Thymus (tissue), 11 donors: Measurements from ENCODE around the gene SYAP1. TPM values are rescaled to one million over a fixed set of nuclear protein-coding genes. Genes with fewer than 3 reads are reported as not detected.
A peak's percentile ranks its signal among the peaks of the same experiment; 100 is the strongest.

Experiments
- DNase-seq, 9 donors: peaks; one replicate each; pipeline ENCODE4 v3.0.0-alpha.2; 2013; ENCODE audit warnings: low spot score in 9 of 9, low read depth in 6 of 9, missing footprints in 1 of 9
- H3K27ac ChIP-seq, 2 donors: one replicate each; pipeline ENCODE4 v1.5.1; 2013; ENCODE audit warnings: control low read depth in 1 of 2, low read depth in 1 of 2, low read length in 1 of 2, mild to moderate bottlenecking in 1 of 2, moderate library complexity in 1 of 2
- H3K27me3 ChIP-seq, 2 donors: one replicate each; pipeline ENCODE4 v1.5.1; 2013; ENCODE audit warnings: low read length in 1 of 2; ENCODE audit not compliant: control insufficient read depth in 2 of 2, insufficient read depth in 1 of 2
- H3K36me3 ChIP-seq, 2 donors: one replicate each; pipeline ENCODE4 v1.5.1; 2013; ENCODE audit warnings: low read length in 1 of 2, mild to moderate bottlenecking in 1 of 2, moderate library complexity in 1 of 2; ENCODE audit not compliant: control insufficient read depth in 2 of 2, insufficient read depth in 2 of 2
- H3K4me1 ChIP-seq, 2 donors: one replicate each; pipeline ENCODE4 v1.5.1; 2013; ENCODE audit warnings: low read length in 2 of 2; ENCODE audit not compliant: control insufficient read depth in 2 of 2, insufficient read depth in 2 of 2
- H3K4me3 ChIP-seq, 2 donors: one replicate each; pipeline ENCODE4 v1.5.1; 2013; ENCODE audit warnings: low read length in 2 of 2, control low read depth in 1 of 2, mild to moderate bottlenecking in 1 of 2
- H3K9me3 ChIP-seq, 2 donors: one replicate each; pipeline ENCODE4 v1.5.1; 2013; ENCODE audit warnings: low read length in 1 of 2, mild to moderate bottlenecking in 1 of 2; ENCODE audit not compliant: control insufficient read depth in 2 of 2, insufficient read depth in 1 of 2
- WGBS: extraction: QIAGEN DNeasy Blood & Tissue Kit; methylation state at CpG from one replicate; pipeline ENCODE4 v1.1.7; 2013; 5-methylcytosine and 5-hydroxymethylcytosine counted together
- polyA plus RNA-seq: library from polyadenylated mRNA; stranded (reverse); fragments of 200-250 nt; gene quantifications from one replicate; pipeline ENCODE4 v1.2.3, GENCODE V29; 2013
- total RNA-seq: library from RNA; stranded (reverse); fragments of 120-200 nt; gene quantifications from one replicate; pipeline ENCODE4 v1.2.4, GENCODE V29; 2013
- donor health status: healthy.

SYAP1 gene
- total and polyA plus RNA-seq, 2 donors: 12.9 to 18.2 TPM

GRCh38 chrX:16699389-16699788, 20.0 kb upstream of the SYAP1 start:
- DNase-seq: no peak
- Histone ChIP-seq H3K4me1 (no peaks in the 10 kb centered on the region), H3K36me3 (peaks cover 0 to 3% of the 10 kb centered on the region in 2 donors), H3K27ac (no peak overlapping the region), H3K4me3 (no peak overlapping the region), H3K9me3 (no peaks in the 10 kb centered on the region), H3K27me3 (no peaks in the 10 kb centered on the region)
- WGBS: 98% methylated on average over 6 of the region's 6 CpGs

DNA sequence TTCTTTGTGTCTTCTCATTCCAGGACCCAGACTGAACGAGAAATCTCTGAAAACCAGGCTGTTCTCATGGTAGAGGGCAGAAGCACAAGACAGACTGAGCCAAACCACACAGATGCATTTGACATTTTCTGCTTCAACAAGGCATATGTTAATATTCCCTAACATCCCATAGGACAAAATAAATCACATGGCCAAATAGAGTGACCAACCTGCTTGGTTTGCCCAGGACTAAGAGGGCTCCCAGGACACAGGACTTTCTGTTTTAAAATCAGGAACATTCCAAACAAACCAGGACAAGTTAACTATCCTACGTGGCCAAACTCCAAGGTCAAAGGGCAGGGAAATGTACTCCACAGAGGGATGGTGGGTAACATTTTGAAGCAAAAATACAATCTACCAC, 18.7 kb upstream of the SYAP1 start:
- Histone ChIP-seq H3K27ac (no peak overlapping the region), H3K4me3 (no peak overlapping the region), H3K36me3 (peaks cover 0 to 3% of the 10 kb centered on the region in 2 donors), H3K9me3 (no peaks in the 10 kb centered on the region), H3K4me1 (no peaks in the 10 kb centered on the region), H3K27me3 (no peaks in the 10 kb centered on the region)
- no peak for DNase-seq
- WGBS: 98% methylated on average over 2 of the region's 2 CpGs

DNA sequence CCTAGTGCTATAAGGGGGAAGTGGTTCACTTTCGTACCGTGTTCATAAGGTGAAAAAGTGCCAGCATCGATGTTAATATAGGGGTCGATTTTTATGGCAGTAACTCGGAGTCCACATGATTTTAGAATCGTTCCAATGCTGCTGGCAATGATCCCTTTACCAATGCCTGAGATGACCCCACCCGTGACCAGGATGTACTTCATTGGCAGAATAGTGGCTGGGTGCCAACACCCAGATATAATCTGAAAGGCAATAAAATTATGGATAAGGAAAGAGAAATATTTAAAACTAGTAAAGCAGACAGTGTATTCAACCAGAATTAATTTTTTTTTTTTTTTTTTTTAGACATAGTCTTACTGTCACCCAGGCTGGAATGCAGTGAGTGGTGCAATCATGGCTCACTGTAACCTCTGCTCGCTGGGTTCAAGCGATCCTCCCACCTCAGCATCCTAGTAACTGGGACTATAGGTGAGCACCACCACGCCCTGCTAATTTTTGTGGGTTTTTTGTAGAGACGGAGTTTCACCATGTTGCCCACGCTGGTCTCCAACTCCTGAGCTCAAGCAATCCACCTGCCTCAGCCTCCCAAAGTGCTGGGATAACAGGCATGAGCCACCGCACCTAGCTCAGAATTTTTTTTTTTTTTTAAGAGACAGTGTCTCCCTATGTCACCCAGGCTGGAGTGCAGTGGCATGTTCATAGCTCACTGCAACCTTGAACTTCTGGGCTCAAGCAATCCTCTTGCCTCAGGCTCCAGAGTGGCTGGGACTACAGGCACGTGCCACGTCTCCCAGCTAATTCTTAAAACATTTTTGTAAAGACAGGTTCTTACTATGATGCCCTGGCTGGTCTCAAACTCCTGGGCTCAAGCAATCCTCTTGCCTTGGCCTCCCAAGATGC, 16.5 kb upstream of the SYAP1 start:
- no peaks in the 10 kb centered on the region for H3K36me3 ChIP-seq
- H3K4me3 ChIP-seq: no peak overlapping the region
- no peaks in the 10 kb centered on the region for H3K4me1 ChIP-seq
- H3K27ac ChIP-seq: no peak overlapping the region
- 99% methylated on average over 15 of the region's 15 CpGs for WGBS
- no peaks in the 10 kb centered on the region for H3K27me3 ChIP-seq
- no peaks in the 10 kb centered on the region for H3K9me3 ChIP-seq
- no peak for DNase-seq

DNA sequence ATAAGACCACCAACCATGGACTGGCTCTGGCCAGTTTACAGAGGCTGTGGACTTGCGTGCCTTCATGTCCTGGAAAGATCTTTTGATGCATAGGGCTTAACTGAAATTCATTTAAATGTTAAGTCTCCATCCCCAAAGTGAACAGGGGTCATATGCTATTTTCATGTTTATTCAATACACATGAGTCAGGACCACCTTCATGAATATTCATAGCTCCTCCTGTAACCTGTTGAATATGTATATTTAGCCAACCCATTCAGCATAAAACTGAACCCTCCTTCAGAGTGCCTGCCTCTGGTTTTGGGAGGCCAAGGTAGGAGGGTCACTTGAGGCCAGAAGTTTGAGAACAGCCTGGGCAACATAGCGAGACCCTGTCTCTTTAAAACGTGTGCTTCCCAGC, 14.0 kb upstream of the SYAP1 start:
- no peaks in the 10 kb centered on the region for H3K9me3 ChIP-seq
- H3K36me3 ChIP-seq: no peaks in the 10 kb centered on the region
- DNase-seq: no peak
- H3K27me3 ChIP-seq: no peaks in the 10 kb centered on the region
- no peak overlapping the region for H3K4me3 ChIP-seq
- no peak overlapping the region for H3K27ac ChIP-seq
- no peaks in the 10 kb centered on the region for H3K4me1 ChIP-seq
- WGBS: 97% methylated on average over 3 of the region's 3 CpGs

- Histone ChIP-seq H3K4me1 (peaks cover 0 to 1% of the 10 kb centered on the region in 2 donors), H3K36me3 (no peaks in the 10 kb centered on the region), H3K27me3 (peaks cover 0 to 18% of the 10 kb centered on the region in 2 donors), H3K27ac (no peak overlapping the region), H3K9me3 (no peaks in the 10 kb centered on the region), H3K4me3 (no peak overlapping the region)
- no peak for DNase-seq
- WGBS: 96% methylated on average over 3 of the region's 3 CpGs
Measured at GRCh38 chrX:16708016-16708415, 11.4 kb upstream of the SYAP1 start.

- DNase-seq: peak in 2 of 9 donors; percentile 13 to 24
- peaks cover 0 to 28% of the 10 kb centered on the region in 2 donors for H3K27me3 ChIP-seq
- H3K36me3 ChIP-seq: no peaks in the 10 kb centered on the region
- H3K4me3 ChIP-seq: peak overlapping the region; percentile 61 to 74
- H3K4me1 ChIP-seq: peaks cover 0 to 4% of the 10 kb centered on the region in 2 donors
- 52% methylated on average over 9 of the region's 9 CpGs for whole genome bisulfite sequencing
- H3K27ac ChIP-seq: peak overlapping the region in 1 of 2 donors; percentile 26
- no peaks in the 10 kb centered on the region for H3K9me3 ChIP-seq
Measured at GRCh38 chrX:16711219-16711811, 8.1 kb upstream of the SYAP1 start.

- peak overlapping the region; percentile 51 to 60 for H3K27ac ChIP-seq
- DNase-seq: peak in 3 of 9 donors; percentile 5 to 42 (median 13)
Measured at GRCh38 chrX:16711893-16712547, 7.4 kb upstream of the SYAP1 start.

GRCh38 chrX:16712548-16713155, 6.8 kb upstream of the SYAP1 start, which contains the start of gene CTPS2:
Gene CTPS2, minus strand, starts transcription at chrX:16712669. Its CDS starts 9,767 bp downstream, at chrX:16702902.
- Histone ChIP-seq H3K36me3 (no peaks in the 10 kb centered on the region), H3K4me3 (peak within 1 kb of the TSS; percentile 61 to 74), H3K4me1 (peaks cover 0 to 4% of the 10 kb centered on the region in 2 donors), H3K27me3 (peaks cover 0 to 28% of the 10 kb centered on the region in 2 donors), H3K27ac (peak within 1 kb of the TSS; percentile 51 to 60), H3K9me3 (no peaks in the 10 kb centered on the region)
- peak in 4 of 9 donors; percentile 22 to 63 (median 32) for DNase-seq
- 6% methylated on average over 30 of the region's 30 CpGs for WGBS

More at GRCh38 chrX:16711893-16712547, 7.4 kb upstream of the SYAP1 start:
- Histone ChIP-seq H3K4me3 (peak overlapping the region; percentile 61 to 74), H3K9me3 (no peaks in the 10 kb centered on the region), H3K36me3 (no peaks in the 10 kb centered on the region), H3K4me1 (peaks cover 0 to 4% of the 10 kb centered on the region in 2 donors), H3K27me3 (peaks cover 0 to 28% of the 10 kb centered on the region in 2 donors)
- under 1% methylated on average over 65 of the region's 67 CpGs for WGBS
